GM18502 (cell line): ENCODE data around the gene TMBIM6.
"Not testable (repeated sequence)": the region's sequence is repeated elsewhere in the genome, so short reads cannot be mapped to it uniquely, and the experiment has no call there.

ENCODE experiments used
- ATAC-seq: cut with Tn5 transposase; IDR thresholded peaks from one replicate; pipeline ENCODE4 v1.9.1; 2021; ENCODE audit warnings: mild to moderate bottlenecking; ENCODE audit not compliant: unreplicated experiment, poor library complexity

The TMBIM6 gene

DNA sequence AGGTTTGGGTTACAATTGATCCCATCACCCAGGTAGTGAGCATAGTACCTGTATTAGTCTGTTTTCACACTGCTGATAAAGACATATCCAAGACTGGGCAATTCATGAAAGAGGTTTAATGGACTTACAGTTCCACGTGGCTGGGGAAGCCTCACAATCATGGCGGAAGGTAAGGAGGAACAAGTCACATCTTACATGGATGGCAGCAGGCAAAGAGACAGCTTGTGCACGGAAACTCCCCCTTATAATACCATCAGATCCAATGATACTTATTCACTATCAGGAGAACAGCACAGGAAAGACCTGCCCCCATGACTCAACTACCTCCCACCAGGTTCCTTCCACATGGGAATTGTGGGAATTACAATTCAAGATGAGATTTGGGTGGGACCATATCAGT is 20.0 kb upstream of the TMBIM6 start:
- not testable (repeated sequence) for ATAC-seq

DNA sequence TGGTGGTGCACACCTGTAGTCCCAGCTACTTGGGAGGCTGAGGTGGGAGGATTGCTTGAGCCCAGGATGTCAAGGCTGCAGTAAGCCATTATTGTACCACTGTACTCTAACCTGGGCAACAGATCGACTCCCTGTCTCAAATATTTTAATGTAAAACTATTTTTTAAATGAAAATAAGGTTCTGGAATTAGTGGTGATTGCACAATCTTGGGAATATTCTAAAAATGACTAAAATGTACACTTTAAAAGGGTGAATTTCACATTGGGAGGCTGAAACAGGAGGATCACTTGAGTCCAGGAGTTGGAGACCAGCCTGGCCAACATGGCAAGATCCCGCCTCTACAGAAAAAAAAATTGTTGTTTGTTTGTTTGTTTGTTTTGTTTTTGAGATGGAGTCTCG is 12.9 kb upstream of the TMBIM6 start:
- no peak for ATAC-seq

DNA sequence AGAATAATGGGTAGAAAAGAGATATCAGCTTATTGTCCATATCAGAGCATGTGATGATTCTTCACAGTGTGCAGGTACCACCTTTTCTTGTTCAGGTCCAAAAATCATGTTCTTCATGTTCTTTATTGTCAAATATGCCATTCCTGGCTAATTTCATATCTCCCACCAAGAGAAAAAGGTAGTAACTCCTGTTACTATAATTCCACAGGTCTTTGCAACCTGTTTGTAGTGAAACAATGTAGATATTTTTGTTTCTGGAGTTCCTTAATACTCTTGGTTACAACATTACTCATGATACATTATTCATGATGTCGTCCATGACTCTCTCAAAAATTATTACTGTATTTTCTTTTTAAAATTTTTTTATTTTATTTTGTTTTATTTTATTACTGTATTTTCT is 11.3 kb upstream of the TMBIM6 start:
- ATAC-seq, result no peak

DNA sequence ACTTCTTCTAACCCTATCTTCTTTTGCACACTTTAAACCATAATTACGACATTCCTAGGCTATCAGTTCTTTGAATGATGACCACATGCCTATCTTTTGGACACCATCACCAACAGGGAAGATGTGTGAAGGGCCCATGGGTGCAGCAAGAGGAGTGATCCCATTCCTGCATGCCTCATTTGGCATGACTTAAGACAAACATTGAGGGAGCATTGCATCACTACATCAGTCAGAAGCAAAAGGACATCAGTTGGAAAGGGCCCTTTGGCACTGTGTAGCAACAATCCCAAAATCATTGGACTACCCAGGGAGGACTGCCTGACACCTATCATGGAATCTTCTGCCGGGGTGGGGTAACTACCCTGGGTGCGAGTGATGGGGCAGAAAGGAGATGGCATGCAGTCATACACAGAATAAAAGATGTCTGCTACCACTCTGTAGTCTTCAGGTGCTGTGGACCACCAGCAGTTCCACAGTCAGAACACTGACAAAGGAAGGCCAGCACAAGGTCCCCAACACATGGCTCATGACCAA is 10.7 kb upstream of the TMBIM6 start:
- no peak for ATAC-seq

DNA sequence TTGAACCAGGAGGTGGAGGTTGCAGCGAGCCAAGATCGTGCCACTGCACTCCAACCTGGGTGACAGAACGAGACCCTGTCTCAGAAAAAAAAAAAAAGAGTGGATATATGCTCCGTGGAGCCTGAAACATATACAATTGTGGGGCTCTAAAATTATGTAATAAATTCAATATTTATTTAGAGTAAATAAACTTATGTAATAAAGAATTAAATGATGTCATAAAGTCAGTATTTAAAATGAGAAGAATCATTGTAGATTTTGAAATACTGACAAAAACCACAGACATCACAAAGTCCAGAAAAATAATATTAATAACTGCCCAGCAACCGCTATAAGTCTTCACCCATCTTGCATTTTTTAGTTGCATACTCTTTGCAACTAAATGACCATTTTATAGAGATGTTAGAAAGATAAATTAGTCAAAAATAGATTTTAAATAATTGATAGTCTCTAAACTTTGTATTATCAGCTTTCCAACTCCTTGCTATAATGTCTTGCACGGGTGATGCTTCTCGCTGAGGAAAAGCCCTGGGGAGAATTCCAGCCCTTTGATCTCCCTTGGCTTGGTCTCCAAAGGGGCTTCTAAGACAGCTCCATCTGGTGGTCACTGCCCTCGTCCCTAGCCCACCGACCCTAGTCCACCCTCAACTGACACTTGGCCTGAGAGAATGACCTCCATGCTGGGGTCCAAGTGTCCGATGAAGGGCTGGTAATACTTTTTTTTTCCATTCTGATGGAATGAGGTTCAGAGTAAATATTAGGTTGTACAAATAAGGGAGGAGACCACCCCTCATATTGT is 7.9 kb upstream of the TMBIM6 start:
- ATAC-seq, result no peak

DNA sequence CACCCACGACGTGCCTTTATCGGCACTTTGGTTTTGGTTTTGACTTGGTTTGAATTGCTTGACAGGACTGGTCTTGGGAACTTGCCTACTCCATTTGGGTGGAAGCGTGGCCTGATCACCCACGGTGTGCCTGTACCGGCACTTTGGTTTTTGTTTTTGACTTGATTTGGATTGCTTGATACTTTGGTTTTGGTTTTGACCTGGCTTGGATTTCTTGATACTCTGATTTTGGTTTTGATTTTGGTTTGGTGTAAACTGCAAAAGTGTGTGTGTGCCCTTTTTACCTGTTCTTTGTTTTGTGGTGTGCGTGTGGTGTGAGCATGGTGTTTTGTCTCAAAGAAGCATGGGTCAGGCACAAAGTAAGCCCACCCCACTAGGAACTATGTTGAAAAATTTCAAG is 6.5 kb upstream of the TMBIM6 start:
- ATAC-seq, result not testable (repeated sequence)

DNA sequence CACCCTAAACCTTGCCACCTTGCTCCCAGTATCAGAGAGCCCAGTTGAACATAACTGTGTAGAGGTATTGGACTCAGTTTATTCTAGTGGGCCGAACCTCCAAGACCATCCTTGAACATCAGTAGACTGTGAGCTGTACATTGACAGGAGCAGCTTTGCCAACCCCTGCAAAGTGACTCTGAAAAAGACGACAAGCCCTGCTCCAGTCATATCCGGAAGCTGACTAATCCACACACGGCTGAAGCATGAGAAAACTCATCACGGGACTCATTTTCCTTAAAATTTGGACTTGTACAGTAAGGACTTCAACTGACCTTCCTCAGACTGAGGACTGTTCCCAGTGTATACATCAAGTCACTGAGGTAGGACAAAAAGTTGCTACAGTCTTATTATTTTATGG is 2.6 kb upstream of the TMBIM6 start:
- not testable (repeated sequence) for ATAC-seq

DNA sequence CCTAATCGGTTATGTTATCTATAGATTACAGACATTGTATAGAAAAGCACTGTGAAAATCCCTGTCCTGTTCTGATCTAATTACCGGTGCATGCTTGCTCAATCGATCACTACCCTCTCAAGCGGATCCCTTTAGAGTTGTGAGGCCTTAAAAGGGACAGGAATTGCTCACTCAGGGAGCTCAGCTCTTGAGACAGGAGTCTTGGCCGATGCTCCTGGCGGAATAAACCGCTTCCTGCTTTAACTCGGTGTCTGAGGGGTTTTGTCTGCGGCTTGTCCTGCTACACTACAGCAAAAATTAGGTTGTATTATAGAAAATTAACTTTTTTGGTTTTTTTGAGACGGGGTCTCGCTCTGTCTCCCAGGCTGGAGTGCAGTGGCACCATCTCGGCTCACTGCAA is 1.1 kb upstream of the TMBIM6 start:
- not testable (repeated sequence) for ATAC-seq

DNA sequence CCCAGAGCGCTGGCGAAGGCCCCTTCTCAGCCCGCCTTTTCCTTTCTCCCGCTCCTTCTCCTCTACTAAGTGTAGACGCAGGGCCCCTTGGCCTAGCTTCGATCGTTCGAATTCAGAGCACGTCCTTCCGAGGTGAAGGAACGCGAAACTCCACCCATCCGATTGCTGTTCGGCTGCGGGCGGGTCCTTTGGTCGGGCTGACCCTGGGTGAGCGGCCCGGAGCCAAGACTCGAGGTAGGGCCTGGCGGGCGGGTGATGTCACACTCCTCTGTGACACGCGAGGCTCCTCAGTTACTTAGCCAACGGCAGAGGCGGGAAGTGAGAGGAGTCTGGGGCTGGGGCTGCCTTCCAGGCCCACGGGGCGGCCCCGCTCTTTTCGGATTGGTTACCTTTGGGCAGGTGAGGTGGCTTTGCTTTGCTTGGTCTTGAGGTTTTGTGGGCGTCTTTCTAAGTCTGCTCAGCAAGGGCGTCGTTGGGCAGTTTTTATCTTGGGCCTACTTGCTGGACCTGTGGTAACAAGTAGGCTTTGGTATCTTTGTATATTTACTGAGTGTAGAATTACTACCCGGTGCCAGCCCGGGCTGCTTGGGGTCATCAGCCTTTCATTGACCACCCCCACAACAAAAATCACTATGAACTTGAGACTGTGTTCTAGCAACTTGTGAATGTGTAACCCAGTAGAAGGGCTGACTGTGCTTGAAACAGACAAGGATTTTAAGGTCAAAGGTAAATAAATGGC is 694 bp downstream of the TMBIM6 start:
- peak; percentile 68 for ATAC-seq

DNA sequence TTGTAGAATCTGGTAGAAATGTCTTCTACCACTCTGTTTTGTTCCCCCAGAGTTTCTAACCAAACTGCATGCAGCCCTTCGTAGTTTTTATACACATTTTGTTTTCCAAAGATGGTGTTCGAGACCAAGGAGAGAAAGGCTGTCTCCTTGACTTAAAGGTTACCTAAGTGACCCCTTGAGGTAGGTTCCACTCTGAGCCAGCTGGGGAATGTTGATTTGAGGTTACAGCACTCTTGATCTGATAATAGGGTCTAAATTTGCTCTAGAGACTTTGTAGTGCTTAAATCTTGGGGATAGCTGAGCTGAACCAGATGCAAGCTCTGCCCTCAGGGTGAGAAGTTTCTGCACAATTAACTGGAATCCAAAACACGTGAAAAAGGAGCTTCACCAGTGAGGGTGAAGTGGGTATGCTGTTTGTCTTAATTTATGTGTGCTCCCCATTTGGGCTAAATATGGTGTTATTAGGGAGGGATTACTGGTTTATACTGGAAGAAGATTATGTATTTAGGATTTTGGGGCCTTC is 3.1 kb downstream of the TMBIM6 start:
- ATAC-seq, result no peak

DNA sequence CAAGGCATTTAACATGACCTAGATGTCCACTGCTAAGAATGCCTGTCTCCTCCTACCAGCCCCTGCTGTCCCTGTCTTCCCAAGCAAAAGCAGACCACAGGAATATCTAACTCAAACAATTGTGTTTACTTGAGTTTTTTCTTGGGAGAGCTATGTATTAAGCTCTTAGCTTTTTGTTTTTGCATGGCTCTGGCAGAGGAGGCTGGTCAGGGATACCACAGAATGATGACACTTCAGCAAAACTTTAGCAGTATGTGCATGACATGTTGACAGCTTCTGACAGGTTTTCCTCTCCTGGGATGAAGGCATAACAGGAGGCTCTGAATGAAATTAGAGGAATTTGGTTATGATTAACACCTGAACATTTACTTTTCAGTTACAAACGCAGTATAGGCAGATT is 6.9 kb downstream of the TMBIM6 start:
- ATAC-seq, result no peak

DNA sequence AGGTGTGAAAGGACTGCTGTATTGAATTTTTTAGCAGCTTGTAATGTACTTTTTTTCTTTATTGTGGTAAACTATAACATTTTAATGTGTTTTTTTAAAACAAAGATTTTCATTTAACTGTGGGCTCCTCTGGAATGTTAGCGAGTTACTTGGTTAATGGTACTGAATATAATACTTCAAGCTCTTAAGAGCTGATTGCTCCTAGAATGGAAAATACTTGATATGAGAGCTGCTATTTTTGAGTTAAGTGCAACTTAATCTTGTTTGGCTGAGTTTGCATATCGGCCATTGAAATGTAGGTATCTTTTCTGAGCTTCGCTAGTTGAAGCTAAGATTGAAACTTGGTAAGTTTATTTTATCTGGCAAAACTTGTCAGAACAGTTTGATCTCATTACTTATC is 7.4 kb downstream of the TMBIM6 start:
- no peak for ATAC-seq

DNA sequence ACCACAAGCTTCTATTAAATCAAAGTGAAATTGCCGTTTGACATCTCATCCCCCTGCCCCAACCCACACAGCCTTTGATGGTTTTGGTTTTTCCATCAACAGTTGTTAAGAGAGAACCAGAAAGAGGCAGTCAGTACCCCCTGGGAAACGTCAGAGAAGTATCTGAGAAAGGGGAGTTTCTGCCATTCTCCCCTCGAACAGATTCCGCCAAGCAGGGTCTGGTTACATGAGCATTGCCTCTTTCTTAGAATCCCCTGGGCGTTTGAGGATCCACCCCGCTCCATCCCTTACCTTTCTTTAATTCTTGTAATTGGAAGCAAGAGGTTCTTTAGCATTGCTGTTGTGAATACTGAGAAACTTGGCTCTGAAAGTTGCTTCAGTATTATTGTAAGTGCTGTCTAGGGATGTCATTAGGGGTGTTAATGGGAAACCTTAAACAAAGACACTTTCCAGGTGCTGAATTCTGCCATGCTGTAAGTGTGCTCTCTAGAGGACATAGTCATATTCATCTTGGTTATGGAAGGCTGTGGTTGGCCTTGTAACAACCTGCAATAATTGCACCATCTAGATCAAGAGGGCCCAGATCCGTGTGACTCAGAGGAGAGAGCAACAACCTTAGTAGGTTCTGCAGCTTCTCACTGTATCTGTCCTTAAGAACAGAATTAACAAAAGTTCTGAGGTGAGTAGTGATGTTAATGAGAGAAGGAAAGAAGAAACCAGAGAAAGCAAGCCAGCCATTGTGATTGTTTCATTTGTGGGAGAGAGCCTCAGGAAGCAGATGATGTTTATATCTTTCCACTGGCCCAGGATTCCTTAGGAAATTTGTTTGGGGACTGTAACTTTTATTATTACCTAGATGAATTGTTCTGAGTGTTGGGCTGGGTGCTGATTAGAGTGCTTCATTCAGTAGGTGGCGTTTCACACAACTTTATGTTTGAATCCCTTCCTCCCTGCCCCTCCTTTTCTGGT is 9.0 kb downstream of the TMBIM6 start:
- peak; percentile 61 for ATAC-seq

DNA sequence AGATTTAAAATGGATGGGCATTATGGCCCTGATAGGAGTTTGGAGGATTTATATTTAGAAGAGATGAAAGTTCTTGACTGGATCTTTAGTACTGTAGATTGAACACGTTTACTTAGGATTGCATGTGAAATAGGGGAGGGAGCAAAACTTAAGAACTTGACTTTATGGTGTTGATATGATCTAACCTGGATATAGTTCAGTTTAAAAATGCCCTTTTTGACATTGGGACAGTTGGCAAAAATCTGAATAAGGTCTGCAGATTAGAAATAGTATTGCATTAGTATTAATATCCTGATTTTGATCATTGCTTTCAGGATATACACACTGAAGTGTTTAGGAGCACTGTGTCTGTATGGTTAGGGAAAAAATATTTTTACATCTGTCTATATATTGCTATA is 9.6 kb downstream of the TMBIM6 start:
- ATAC-seq, result no peak

DNA sequence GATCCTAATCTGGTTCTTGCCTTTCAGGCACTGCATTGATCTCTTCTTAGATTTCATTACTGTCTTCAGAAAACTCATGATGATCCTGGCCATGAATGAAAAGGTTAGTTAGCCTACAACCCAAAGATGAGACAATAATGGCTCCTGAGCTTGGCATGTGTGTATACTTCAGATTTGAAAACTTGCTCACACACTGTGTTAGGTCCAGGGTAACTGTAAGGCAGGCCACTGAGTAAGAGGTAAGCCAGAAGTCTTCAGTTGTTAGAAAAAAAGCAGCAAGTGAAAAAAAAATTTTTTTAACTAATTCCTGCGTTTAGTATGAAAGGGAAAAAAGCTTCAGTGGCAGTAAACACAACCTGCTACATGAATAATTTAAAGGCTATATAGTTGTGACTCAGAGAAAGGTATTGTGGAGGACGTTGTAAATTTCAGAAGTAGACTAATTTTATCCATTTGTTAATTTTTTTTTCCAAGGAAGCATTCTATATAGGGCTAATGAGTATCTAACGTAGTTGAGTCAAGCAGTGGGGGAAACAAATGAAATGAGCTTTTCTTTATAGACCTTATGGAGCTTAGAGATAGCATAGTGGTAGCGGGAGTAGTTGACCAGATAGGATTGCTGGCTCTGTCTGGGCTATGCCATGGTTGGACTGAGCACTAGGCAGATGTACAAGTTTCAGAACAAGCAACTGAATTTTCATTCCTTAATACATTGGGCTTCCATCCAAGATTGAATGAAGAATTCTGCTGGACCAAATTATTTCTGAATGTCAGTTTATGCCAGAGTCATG is 20.5 kb downstream of the TMBIM6 start:
- no peak for ATAC-seq

DNA sequence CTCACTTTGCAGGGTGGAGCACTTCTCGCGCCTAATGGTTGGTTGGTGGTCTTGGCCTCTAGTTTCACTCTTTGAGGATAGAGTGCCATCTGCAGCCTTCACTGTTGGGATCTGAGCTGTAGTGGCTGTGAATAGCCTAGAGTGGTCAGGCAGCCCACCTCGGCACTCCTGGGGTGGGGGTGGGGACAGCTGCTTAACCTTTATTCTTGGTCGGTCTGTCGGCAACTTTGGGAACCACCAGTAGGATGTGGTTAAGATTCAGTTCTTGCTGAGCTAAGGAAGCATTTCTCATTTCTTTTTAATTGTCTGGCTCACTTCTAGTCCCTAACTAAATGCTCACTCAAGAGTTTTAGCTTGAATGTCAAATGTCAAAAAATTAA is 21.1 kb downstream of the TMBIM6 start:
- ATAC-seq, result no peak

DNA sequence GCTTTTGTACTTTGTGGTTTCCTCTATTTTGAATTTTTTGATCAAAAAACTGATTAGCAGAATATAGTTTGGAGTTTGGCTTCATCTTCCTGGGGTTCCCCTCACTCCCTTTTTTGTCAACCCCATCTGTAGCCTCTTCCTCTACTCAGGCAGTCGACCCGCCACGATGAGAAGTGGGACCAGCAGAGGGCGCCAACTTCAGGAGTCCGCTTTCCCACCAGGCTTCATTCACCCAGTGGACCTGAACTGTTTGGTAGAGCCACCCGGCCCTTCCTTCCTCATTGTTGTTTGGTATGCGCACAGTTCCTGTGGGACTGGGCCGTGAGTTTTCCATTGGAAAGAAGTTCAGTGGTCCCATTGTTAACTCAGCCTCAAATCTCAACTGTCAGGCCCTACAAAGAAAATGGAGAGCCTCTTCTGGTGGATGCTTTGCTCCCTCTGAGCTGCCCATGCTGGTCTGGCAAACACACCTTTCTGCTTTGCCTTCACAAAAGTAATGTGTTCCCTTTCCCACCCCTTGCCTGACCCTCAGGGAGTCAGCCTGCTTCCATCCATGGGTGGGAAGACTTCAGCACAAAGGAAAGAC is 21.7 kb downstream of the TMBIM6 start:
- no peak for ATAC-seq

DNA sequence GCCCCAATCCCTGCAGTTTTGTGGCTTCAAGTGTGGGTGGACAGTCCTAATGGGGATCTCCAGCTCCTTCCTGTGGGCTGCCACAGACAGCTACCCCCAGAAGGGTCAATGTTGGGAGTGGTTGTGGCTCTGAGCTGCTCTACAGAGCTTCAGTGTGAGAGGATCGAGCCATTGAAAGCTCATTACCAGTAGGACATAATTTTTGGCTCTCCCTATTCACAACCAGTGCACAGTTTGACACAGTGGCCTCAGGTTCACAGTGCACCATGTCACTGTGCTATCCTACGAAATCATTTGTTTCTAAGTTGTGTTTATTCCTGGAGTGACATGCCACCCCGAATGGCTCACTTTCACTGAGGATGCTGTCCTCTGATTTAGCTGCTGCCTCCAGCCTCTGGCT is 22.8 kb downstream of the TMBIM6 start:
- ATAC-seq, result no peak

DNA sequence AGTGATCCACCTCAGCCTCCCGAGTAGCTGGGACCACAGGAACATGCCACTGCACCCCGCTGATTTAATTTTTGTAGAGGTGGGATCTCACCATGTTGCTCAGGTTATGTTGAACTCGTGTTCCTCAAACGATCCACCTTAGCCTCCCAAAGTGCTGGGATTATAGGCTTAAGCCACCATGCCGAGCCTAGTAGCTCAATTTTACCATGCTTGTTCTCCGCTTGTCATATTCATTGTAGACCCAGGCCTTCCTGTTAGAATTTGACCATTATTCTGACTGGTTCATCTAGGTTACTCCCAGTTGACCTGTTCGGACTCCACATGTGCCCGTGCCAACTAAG is 24.7 kb downstream of the TMBIM6 start:
- no peak for ATAC-seq
